Measurements from ENCODE around the gene KIF11.

DNA sequence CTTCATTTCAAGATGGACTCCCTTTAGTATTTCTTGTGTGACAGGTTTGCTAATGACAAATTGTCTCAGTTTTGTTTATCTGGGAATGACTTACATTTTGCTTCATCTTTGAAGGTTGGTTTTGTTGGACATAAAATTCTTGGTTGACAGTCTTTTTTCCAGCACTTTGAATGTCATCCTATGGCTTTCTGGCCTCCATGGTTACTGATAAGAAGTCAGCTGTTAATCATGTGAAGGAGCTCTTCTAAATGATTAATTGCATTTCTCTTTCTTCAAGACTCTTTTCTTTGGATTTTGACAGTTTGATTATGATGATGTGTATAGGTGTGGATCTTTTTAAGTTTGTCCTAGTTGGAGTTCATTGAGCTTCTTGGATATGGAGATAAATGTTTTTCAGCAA is 69.9 kb downstream of the KIF11 start:
- TF ChIP-seq, protein P1, sequence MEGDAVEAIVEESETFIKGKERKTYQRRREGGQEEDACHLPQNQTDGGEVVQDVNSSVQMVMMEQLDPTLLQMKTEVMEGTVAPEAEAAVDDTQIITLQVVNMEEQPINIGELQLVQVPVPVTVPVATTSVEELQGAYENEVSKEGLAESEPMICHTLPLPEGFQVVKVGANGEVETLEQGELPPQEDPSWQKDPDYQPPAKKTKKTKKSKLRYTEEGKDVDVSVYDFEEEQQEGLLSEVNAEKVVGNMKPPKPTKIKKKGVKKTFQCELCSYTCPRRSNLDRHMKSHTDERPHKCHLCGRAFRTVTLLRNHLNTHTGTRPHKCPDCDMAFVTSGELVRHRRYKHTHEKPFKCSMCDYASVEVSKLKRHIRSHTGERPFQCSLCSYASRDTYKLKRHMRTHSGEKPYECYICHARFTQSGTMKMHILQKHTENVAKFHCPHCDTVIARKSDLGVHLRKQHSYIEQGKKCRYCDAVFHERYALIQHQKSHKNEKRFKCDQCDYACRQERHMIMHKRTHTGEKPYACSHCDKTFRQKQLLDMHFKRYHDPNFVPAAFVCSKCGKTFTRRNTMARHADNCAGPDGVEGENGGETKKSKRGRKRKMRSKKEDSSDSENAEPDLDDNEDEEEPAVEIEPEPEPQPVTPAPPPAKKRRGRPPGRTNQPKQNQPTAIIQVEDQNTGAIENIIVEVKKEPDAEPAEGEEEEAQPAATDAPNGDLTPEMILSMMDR (IDR thresholded peaks at IDR 0.05; ENCODE audit: low read depth, low read length, poor library complexity, severe bottlenecking) = no peak
- TF ChIP-seq EZH2phosphoT487 (IDR thresholded peaks at IDR 0.05; ENCODE audit: borderline replicate concordance, low read length) = no peak

Data from DOHH2 (cell line).